Neuronal stem cell (in vitro differentiated cells): ENCODE data around the gene NXPE3.

Experiments
- DNase-seq: peaks from one replicate; pipeline ENCODE4 v3.0.0-alpha.2; 2013; ENCODE audit warnings: low spot score
- H2AFZ ChIP-seq: one replicate; pipeline ENCODE4 v1.6.1; 2013; ENCODE audit warnings: mild to moderate bottlenecking, low read length, inconsistent platforms
- H2AK5ac ChIP-seq: 2 replicates; pipeline ENCODE4 v1.6.1; 2013; ENCODE audit warnings: low read depth, mild to moderate bottlenecking, inconsistent platforms, low read length, moderate library complexity, mixed read lengths
- H2BK120ac ChIP-seq: 2 replicates; pipeline ENCODE4 v1.6.1; 2013; ENCODE audit warnings: low read depth, mild to moderate bottlenecking, inconsistent platforms, low read length, moderate library complexity, mixed read lengths
- H2BK12ac ChIP-seq: one replicate; pipeline ENCODE4 v1.6.1; 2013; ENCODE audit warnings: low read length, inconsistent platforms
- H2BK15ac ChIP-seq: 2 replicates; pipeline ENCODE4 v1.6.1; 2013; ENCODE audit warnings: mild to moderate bottlenecking, low read length, inconsistent platforms, mixed read lengths
- H2BK5ac ChIP-seq: one replicate; pipeline ENCODE4 v1.6.1; 2013; ENCODE audit warnings: inconsistent platforms, mild to moderate bottlenecking, low read length, moderate library complexity
- H3K14ac ChIP-seq: one replicate; pipeline ENCODE4 v1.6.1; 2013; ENCODE audit warnings: low read length, inconsistent platforms
- H3K18ac ChIP-seq: 2 replicates; pipeline ENCODE4 v1.6.1; 2013; ENCODE audit warnings: low read length, inconsistent platforms
- H3K23ac ChIP-seq: 2 replicates; pipeline ENCODE4 v1.6.1; 2013; ENCODE audit warnings: low read depth, mild to moderate bottlenecking, mixed read lengths, low read length, inconsistent platforms; ENCODE audit not compliant: poor library complexity
- H3K27ac ChIP-seq: replicated peaks from 3 replicates; pipeline ENCODE4 v1.5.1; 2013; ENCODE audit warnings: low read length, inconsistent platforms
- H3K27me3 ChIP-seq, 3 experiments: 2 replicates each; pipeline ENCODE4 v1.6.1; 2013; ENCODE audit warnings: low read length in 3 of 3, mild to moderate bottlenecking in 2 of 3, inconsistent platforms in 1 of 3, low read depth in 1 of 3, mixed read lengths in 1 of 3, moderate library complexity in 1 of 3; ENCODE audit not compliant: control insufficient read depth in 3 of 3, insufficient read depth in 3 of 3
- H3K36me3 ChIP-seq, 2 donors: replicated peaks in 1 of 2; 2 replicates each; pipeline ENCODE4 v1.6.1; 2013; ENCODE audit warnings: low read length in 2 of 2; ENCODE audit not compliant: control insufficient read depth in 2 of 2, insufficient read depth in 2 of 2
- H3K4ac ChIP-seq: 2 replicates; pipeline ENCODE4 v1.6.1; 2013; ENCODE audit warnings: inconsistent platforms, mild to moderate bottlenecking, low read length, moderate library complexity
- H3K4me1 ChIP-seq, 2 donors: 1 replicate in 1 of 2; 2 replicates in 1 of 2; pipeline ENCODE4 v1.6.1; 2013; ENCODE audit warnings: low read length in 2 of 2, low read depth in 1 of 2; ENCODE audit not compliant: control insufficient read depth in 2 of 2, insufficient read depth in 1 of 2
- H3K4me2 ChIP-seq: one replicate; pipeline ENCODE4 v1.6.1; 2013; ENCODE audit warnings: mild to moderate bottlenecking, low read length, inconsistent platforms; ENCODE audit not compliant: insufficient read depth, poor library complexity, severe bottlenecking
- H3K4me3 ChIP-seq, 2 donors: 2 replicates each; pipeline ENCODE4 v1.5.1; 2013; ENCODE audit warnings: low read length in 2 of 2, mild to moderate bottlenecking in 2 of 2, inconsistent platforms in 1 of 2, moderate library complexity in 1 of 2
- H3K79me1 ChIP-seq: one replicate; pipeline ENCODE4 v1.6.1; 2013; ENCODE audit warnings: low read depth, mild to moderate bottlenecking, inconsistent platforms, low read length, moderate library complexity
- H3K9ac ChIP-seq: one replicate; pipeline ENCODE4 v1.6.1; 2013; ENCODE audit warnings: mild to moderate bottlenecking, low read depth, low read length, inconsistent platforms; ENCODE audit not compliant: poor library complexity
- H3K9me3 ChIP-seq, 2 donors: replicated peaks in 1 of 2; 2 replicates each; pipeline versions ENCODE3 to v1.6.1; 2013; ENCODE audit warnings: low read length in 2 of 2, mild to moderate bottlenecking in 2 of 2, inconsistent platforms in 1 of 2, low read depth in 1 of 2, mixed read lengths in 1 of 2, moderate library complexity in 1 of 2; ENCODE audit not compliant: control insufficient read depth in 2 of 2, insufficient read depth in 1 of 2
- H4K8ac ChIP-seq: one replicate; pipeline ENCODE4 v1.6.1; 2013; ENCODE audit warnings: low read depth, mild to moderate bottlenecking, inconsistent platforms, low read length, moderate library complexity
- H4K91ac ChIP-seq: one replicate; pipeline ENCODE4 v1.6.1; 2013; ENCODE audit warnings: low read length, low read depth, mild to moderate bottlenecking, inconsistent platforms; ENCODE audit not compliant: poor library complexity
- WGBS, 2 donors: extraction: QIAGEN DNeasy Blood & Tissue Kit; methylation state at CpG; one replicate each; pipeline ENCODE4 v1.1.7; 2013; ENCODE audit warnings: missing lambda C conversion rate in 2 of 2, mixed read lengths in 1 of 2; ENCODE audit not compliant: insufficient read length in 2 of 2, insufficient replicate concordance in 1 of 2; ENCODE audit errors: extremely low coverage in 2 of 2; 5-methylcytosine and 5-hydroxymethylcytosine counted together

NXPE3 gene

GRCh38 chr3:101835676-101836075 lies 56.7 kb downstream of the NXPE3 start:
- Histone ChIP-seq H2BK120ac (no peak overlapping the region), H3K14ac (no peak overlapping the region), H2BK12ac (no peak overlapping the region), H2BK5ac (no peak overlapping the region), H3K4ac (no peak overlapping the region), H4K8ac (no peak overlapping the region), H3K9me3 (no peaks in the 10 kb centered on the region), H3K27ac (no peak overlapping the region), H3K27me3 (no peaks in the 10 kb centered on the region), H3K4me3 (no peak overlapping the region), H3K79me1 (no peaks in the 10 kb centered on the region), H3K4me1 (no peaks in the 10 kb centered on the region), H2AK5ac (no peak overlapping the region), H2BK15ac (no peak overlapping the region), H2AFZ (no peak overlapping the region), H4K91ac (no peak overlapping the region), H3K9ac (no peak overlapping the region), H3K18ac (no peak overlapping the region), H3K36me3 (no peaks in the 10 kb centered on the region), H3K4me2 (no peak overlapping the region), H3K23ac (no peak overlapping the region)
- DNase-seq, result no peak
- no CpG with 5 or more reads among the region's 2 CpGs for WGBS, 2 donors

- WGBS, 2 donors, result no CpG with 5 or more reads among the region's 6 CpGs
- Histone ChIP-seq H3K14ac (no peak overlapping the region), H2BK5ac (no peak overlapping the region), H3K9ac (no peak overlapping the region), H3K4me3 (no peak overlapping the region), H2BK120ac (no peak overlapping the region), H3K27ac (no peak overlapping the region), H4K8ac (no peak overlapping the region), H3K23ac (no peak overlapping the region), H2AK5ac (no peak overlapping the region), H2AFZ (no peak overlapping the region), H3K18ac (no peak overlapping the region), H3K27me3 (no peaks in the 10 kb centered on the region), H4K91ac (no peak overlapping the region), H3K4me2 (no peak overlapping the region), H3K4me1 (no peaks in the 10 kb centered on the region), H3K36me3 (no peaks in the 10 kb centered on the region), H3K4ac (no peak overlapping the region), H3K79me1 (no peaks in the 10 kb centered on the region), H3K9me3 (no peaks in the 10 kb centered on the region), H2BK12ac (no peak overlapping the region), H2BK15ac (no peak overlapping the region)
- DNase-seq, result no peak
Observed at GRCh38 chr3:101836160-101836559, 57.1 kb downstream of the NXPE3 start.

- no peak overlapping the region for H4K91ac ChIP-seq
Observed at GRCh38 chr3:101836652-101837598, 57.9 kb downstream of the NXPE3 start.

GRCh38 chr3:101838691-101839090 lies 59.7 kb downstream of the NXPE3 start:
- H3K9me3 ChIP-seq, result no peaks in the 10 kb centered on the region
- no peak overlapping the region for H3K4me2 ChIP-seq
- DNase-seq, result no peak
- no peak overlapping the region for H2BK5ac ChIP-seq
- no peak overlapping the region for H3K4me3 ChIP-seq
- no peak overlapping the region for H3K9ac ChIP-seq
- no peaks in the 10 kb centered on the region for H3K79me1 ChIP-seq
- H4K8ac ChIP-seq, result no peak overlapping the region
- H2BK120ac ChIP-seq, result no peak overlapping the region
- WGBS, 2 donors, result no CpG with 5 or more reads among the region's 2 CpGs
- no peak overlapping the region for H3K18ac ChIP-seq
- no peak overlapping the region for H2BK15ac ChIP-seq
- no peak overlapping the region for H3K23ac ChIP-seq
- H3K27ac ChIP-seq, result no peak overlapping the region
- H3K27me3 ChIP-seq, result no peaks in the 10 kb centered on the region
- H3K4me1 ChIP-seq, result peaks cover 2 to 4% of the 10 kb centered on the region in 2 donors
- H2AK5ac ChIP-seq, result no peak overlapping the region
- no peak overlapping the region for H3K14ac ChIP-seq
- no peak overlapping the region for H2BK12ac ChIP-seq
- H4K91ac ChIP-seq, result no peak overlapping the region
- H3K36me3 ChIP-seq, result no peaks in the 10 kb centered on the region
- no peak overlapping the region for H3K4ac ChIP-seq
- no peak overlapping the region for H2AFZ ChIP-seq

More at GRCh38 chr3:101836652-101837598, 57.9 kb downstream of the NXPE3 start:
- no peaks in the 10 kb centered on the region for H3K9me3 ChIP-seq
- WGBS, 2 donors, result no CpG with 5 or more reads among the region's 3 CpGs
- H2AK5ac ChIP-seq, result no peak overlapping the region
- H3K4ac ChIP-seq, result no peak overlapping the region
- no peak overlapping the region for H2BK12ac ChIP-seq
- H3K27ac ChIP-seq, result no peak overlapping the region
- H3K36me3 ChIP-seq, result no peaks in the 10 kb centered on the region
- H3K9ac ChIP-seq, result no peak overlapping the region
- no peak overlapping the region for H3K14ac ChIP-seq
- H3K4me1 ChIP-seq, result peaks cover 0 to under 1% of the 10 kb centered on the region in 2 donors
- no peak overlapping the region for H2BK5ac ChIP-seq
- DNase-seq, result no peak
- H4K8ac ChIP-seq, result no peak overlapping the region
- H3K4me3 ChIP-seq, result no peak overlapping the region
- H3K18ac ChIP-seq, result no peak overlapping the region
- H2BK120ac ChIP-seq, result no peak overlapping the region
- H3K4me2 ChIP-seq, result no peak overlapping the region
- no peak overlapping the region for H3K23ac ChIP-seq
- H3K79me1 ChIP-seq, result no peaks in the 10 kb centered on the region
- no peak overlapping the region for H2BK15ac ChIP-seq
- H2AFZ ChIP-seq, result no peak overlapping the region
- no peaks in the 10 kb centered on the region for H3K27me3 ChIP-seq
